ENCODE measurements around the gene ATF7IP2.

ATF7IP2 gene

DNA sequence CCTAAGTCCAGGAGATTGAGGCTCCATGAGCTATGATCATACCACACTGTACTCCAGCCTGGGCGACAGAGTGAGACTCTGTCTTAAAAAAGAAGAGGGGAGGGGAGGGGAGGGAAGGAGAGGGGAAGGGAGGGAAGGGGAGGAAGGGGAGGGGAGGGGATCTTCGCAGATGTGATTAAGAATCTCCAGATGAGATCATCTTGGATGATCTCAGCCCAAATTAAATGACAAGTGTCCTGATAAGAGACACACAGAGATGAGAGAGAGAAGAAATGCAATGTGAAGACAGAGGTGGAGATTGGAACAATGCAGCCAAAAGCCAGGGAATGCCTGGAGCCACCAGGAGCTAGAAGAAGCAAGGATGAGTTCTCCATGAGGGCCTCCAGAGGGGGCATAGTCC is 124.4 kb downstream of the ATF7IP2 start:
- Histone ChIP-seq H3K4me3 (ENCODE audit: insufficient read depth, low read length, poor library complexity, severe bottlenecking) (no peak overlapping the region), H4K20me1 (ENCODE audit: low read depth, low read length) (no peaks in the 10 kb centered on the region), H3K4me2 (ENCODE audit: low read depth, low read length, poor library complexity, severe bottlenecking) (no peak overlapping the region), H3K27ac (ENCODE audit: low read depth, low read length) (no peak overlapping the region), H3F3A (ENCODE audit: insufficient read depth) (no peaks in the 10 kb centered on the region), H3K36me3 (ENCODE audit: low read length) (no peaks in the 10 kb centered on the region), H3K27me3 (ENCODE audit: low read length) (no peaks in the 10 kb centered on the region), H3K9ac (ENCODE audit: low read length) (no peak overlapping the region), H3K9me2 (replicated peaks; ENCODE audit: insufficient read depth, low read length) (no peaks in the 10 kb centered on the region), H3K79me2 (ENCODE audit: insufficient read depth, low read length) (no peaks in the 10 kb centered on the region), H2AFZ (ENCODE audit: low read depth, low read length, severe bottlenecking) (no peak overlapping the region), H3K9me3 (ENCODE audit: insufficient read depth, low read length) (no peaks in the 10 kb centered on the region)
- TF ChIP-seq, protein P1, sequence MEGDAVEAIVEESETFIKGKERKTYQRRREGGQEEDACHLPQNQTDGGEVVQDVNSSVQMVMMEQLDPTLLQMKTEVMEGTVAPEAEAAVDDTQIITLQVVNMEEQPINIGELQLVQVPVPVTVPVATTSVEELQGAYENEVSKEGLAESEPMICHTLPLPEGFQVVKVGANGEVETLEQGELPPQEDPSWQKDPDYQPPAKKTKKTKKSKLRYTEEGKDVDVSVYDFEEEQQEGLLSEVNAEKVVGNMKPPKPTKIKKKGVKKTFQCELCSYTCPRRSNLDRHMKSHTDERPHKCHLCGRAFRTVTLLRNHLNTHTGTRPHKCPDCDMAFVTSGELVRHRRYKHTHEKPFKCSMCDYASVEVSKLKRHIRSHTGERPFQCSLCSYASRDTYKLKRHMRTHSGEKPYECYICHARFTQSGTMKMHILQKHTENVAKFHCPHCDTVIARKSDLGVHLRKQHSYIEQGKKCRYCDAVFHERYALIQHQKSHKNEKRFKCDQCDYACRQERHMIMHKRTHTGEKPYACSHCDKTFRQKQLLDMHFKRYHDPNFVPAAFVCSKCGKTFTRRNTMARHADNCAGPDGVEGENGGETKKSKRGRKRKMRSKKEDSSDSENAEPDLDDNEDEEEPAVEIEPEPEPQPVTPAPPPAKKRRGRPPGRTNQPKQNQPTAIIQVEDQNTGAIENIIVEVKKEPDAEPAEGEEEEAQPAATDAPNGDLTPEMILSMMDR (IDR thresholded peaks at IDR 0.05; ENCODE audit: insufficient read depth, low read length, poor library complexity, severe bottlenecking): no peak
- no peak for TF ChIP-seq EZH2phosphoT487 (conservative IDR thresholded peaks at IDR 0.05; ENCODE audit: low read length)

DNA sequence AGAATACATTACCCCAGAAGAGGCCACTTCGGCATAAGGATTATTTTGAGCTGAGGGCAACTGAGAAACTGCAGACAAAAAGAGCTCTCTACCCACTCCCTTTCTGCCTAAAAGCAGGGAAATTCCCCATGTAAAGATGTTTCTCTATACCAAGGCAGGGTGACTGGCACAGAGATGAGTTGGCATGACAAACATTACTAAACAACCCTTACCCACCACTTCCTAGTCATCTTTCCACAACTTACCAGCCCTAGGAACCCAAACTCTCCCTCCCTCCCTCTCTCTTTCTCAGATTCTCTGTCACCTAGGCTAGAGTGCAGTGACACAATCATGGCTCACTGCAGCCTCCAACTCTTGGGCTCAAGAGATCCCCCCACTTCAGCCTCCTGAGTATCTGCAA is 126.0 kb downstream of the ATF7IP2 start:
- Histone ChIP-seq H3K4me2 (ENCODE audit: low read depth, low read length, poor library complexity, severe bottlenecking) (no peak overlapping the region), H3K27me3 (ENCODE audit: low read length) (no peaks in the 10 kb centered on the region), H3K79me2 (ENCODE audit: insufficient read depth, low read length) (no peaks in the 10 kb centered on the region), H2AFZ (ENCODE audit: low read depth, low read length, severe bottlenecking) (no peak overlapping the region), H3K4me3 (ENCODE audit: insufficient read depth, low read length, poor library complexity, severe bottlenecking) (no peak overlapping the region), H3K9ac (ENCODE audit: low read length) (no peak overlapping the region), H4K20me1 (ENCODE audit: low read depth, low read length) (no peaks in the 10 kb centered on the region), H3K9me3 (ENCODE audit: insufficient read depth, low read length) (no peaks in the 10 kb centered on the region), H3K27ac (ENCODE audit: low read depth, low read length) (no peak overlapping the region), H3F3A (ENCODE audit: insufficient read depth) (no peaks in the 10 kb centered on the region), H3K9me2 (replicated peaks; ENCODE audit: insufficient read depth, low read length) (no peaks in the 10 kb centered on the region), H3K36me3 (ENCODE audit: low read length) (no peaks in the 10 kb centered on the region)
- TF ChIP-seq EZH2phosphoT487 (conservative IDR thresholded peaks at IDR 0.05; ENCODE audit: low read length): no peak
- TF ChIP-seq, protein P1 (IDR thresholded peaks at IDR 0.05; ENCODE audit: insufficient read depth, low read length, poor library complexity, severe bottlenecking): no peak

DNA sequence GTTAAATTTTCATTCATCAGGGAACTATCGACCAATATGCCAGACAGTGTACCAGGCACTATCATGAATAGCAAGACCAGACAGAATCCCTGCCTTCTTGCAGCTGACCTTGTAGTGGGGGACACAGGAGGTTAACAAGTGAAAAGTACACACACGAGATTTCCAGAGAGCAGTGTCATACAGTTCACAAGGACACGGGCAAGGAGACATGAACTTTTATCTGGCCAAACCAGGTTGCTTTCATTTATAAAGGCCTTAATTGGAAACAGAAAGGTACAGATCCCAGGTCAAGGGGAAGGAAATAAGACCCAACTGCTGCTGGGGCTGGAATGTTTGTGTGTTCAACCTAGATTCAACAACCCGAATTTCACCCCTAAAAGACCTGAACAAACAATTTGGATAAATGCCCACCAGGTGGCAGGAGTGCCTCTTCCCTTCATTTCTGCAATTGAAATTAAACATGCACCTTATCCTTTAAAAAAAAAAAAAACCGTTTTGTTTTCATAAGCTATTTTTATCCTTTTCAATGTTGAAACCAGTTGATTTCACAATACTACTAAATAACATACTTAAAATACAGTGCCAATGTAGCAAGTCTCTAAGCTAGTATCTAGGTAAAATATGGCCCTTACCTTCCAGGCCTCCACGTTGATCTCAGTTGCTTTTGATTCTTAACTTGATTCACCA is 128.7 kb downstream of the ATF7IP2 start:
- Histone ChIP-seq H3K27ac (ENCODE audit: low read depth, low read length) (no peak overlapping the region), H3K9me3 (ENCODE audit: insufficient read depth, low read length) (no peaks in the 10 kb centered on the region), H3F3A (ENCODE audit: insufficient read depth) (no peaks in the 10 kb centered on the region), H3K4me2 (ENCODE audit: low read depth, low read length, poor library complexity, severe bottlenecking) (no peak overlapping the region), H3K9ac (ENCODE audit: low read length) (no peak overlapping the region), H3K79me2 (ENCODE audit: insufficient read depth, low read length) (no peaks in the 10 kb centered on the region), H3K36me3 (ENCODE audit: low read length) (no peaks in the 10 kb centered on the region), H3K27me3 (ENCODE audit: low read length) (no peaks in the 10 kb centered on the region), H3K9me2 (replicated peaks; ENCODE audit: insufficient read depth, low read length) (no peaks in the 10 kb centered on the region), H4K20me1 (ENCODE audit: low read depth, low read length) (no peaks in the 10 kb centered on the region), H2AFZ (ENCODE audit: low read depth, low read length, severe bottlenecking) (no peak overlapping the region), H3K4me3 (ENCODE audit: insufficient read depth, low read length, poor library complexity, severe bottlenecking) (no peak overlapping the region)
- TF ChIP-seq, protein P1 (IDR thresholded peaks at IDR 0.05; ENCODE audit: insufficient read depth, low read length, poor library complexity, severe bottlenecking): peak; percentile 38
- TF ChIP-seq EZH2phosphoT487 (conservative IDR thresholded peaks at IDR 0.05; ENCODE audit: low read length): no peak

Measured in SU-DHL-6 (cell line).